GM19035 (cell line): ENCODE results near the gene GAS2L2.

Source experiments
- ATAC-seq: cut with Tn5 transposase; IDR thresholded peaks from one replicate; pipeline ENCODE4 v1.9.1; 2021; ENCODE audit not compliant: unreplicated experiment

The GAS2L2 gene

GRCh38 chr17:35752945-35753764, at the start of gene GAS2L2:
Gene GAS2L2 (minus strand): TSS chr17:35753239. CDS start chr17:35752850, 389 bp downstream.
- ATAC-seq, result no peak

- ATAC-seq, result no peak
Observed at GRCh38 chr17:35801583-35802224, 48.7 kb upstream of the GAS2L2 start.

GRCh38 chr17:35799942-35800341, 46.9 kb upstream of the GAS2L2 start:
- no peak for ATAC-seq

GRCh38 chr17:35797918-35798317, 44.9 kb upstream of the GAS2L2 start:
- ATAC-seq, result no peak

- ATAC-seq, result no peak
Observed at GRCh38 chr17:35797370-35797769, 44.3 kb upstream of the GAS2L2 start.

GRCh38 chr17:35796942-35797341, 43.9 kb upstream of the GAS2L2 start:
- ATAC-seq, result no peak

GRCh38 chr17:35795871-35796265, 42.8 kb upstream of the GAS2L2 start:
- no peak for ATAC-seq

GRCh38 chr17:35795007-35795870, 42.2 kb upstream of the GAS2L2 start, which contains the start of gene MMP28:
Gene MMP28 (minus strand): TSS chr17:35795641. CDS start chr17:35795377, 264 bp downstream.
- ATAC-seq, result no peak

- no peak for ATAC-seq
Observed at GRCh38 chr17:35793257-35793656, 40.2 kb upstream of the GAS2L2 start.

GRCh38 chr17:35791681-35792350, 38.8 kb upstream of the GAS2L2 start:
- ATAC-seq, result no peak

GRCh38 chr17:35790841-35791240, 37.8 kb upstream of the GAS2L2 start:
- ATAC-seq, result no peak

- no peak for ATAC-seq
Observed at GRCh38 chr17:35788477-35789368, 35.7 kb upstream of the GAS2L2 start.

GRCh38 chr17:35786941-35787432, 33.9 kb upstream of the GAS2L2 start:
- ATAC-seq, result no peak

GRCh38 chr17:35784895-35785294, 31.9 kb upstream of the GAS2L2 start:
- ATAC-seq, result no peak

- ATAC-seq, result no peak
Observed at GRCh38 chr17:35780950-35781349, 27.9 kb upstream of the GAS2L2 start.

GRCh38 chr17:35778641-35779196, 25.7 kb upstream of the GAS2L2 start:
- no peak for ATAC-seq

- no peak for ATAC-seq
Observed at GRCh38 chr17:35775583-35775982, 22.5 kb upstream of the GAS2L2 start.

- no peak for ATAC-seq
Observed at GRCh38 chr17:35775039-35775438, 22.0 kb upstream of the GAS2L2 start.

GRCh38 chr17:35774499-35774898, 21.5 kb upstream of the GAS2L2 start:
- no peak for ATAC-seq
